Measurements from ENCODE around the gene CA10. TPM values are rescaled to one million over a fixed set of nuclear protein-coding genes. Genes with fewer than 3 reads are reported as not detected.

The CA10 gene
- total RNA-seq, 1 experiment from 2014 or later, result not detected

GRCh38 chr17:52145476-52145875 lies 13.0 kb downstream of the CA10 start:
- intact Hi-C loops (cut with micrococcal nuclease; ENCODE audit: unreplicated experiment), result no loop called here
- DNase-seq, result no peak
- H3K4me3 Mint-ChIP-seq (ENCODE audit: unreplicated experiment), result no peak overlapping the region
- ChIA-PET POLR2A (no interaction called here), CTCF (no interaction called here)
- no peaks in the 10 kb centered on the region for H3K4me1 Mint-ChIP-seq (ENCODE audit: low read depth, unreplicated experiment)
- no peaks in the 10 kb centered on the region for H3K9me3 ChIP-seq
- no peak overlapping the region for H3K27ac Mint-ChIP-seq (ENCODE audit: unreplicated experiment)
- TF ChIP-seq CTCF (IDR thresholded peaks at IDR 0.05; ENCODE audit: insufficient read depth in 1 of 2, low read depth in 1 of 2, low read length in 1 of 2, severe bottlenecking in 1 of 2, unreplicated experiment in 1 of 2), result no peak
- H3K4me1 ChIP-seq, result no peaks in the 10 kb centered on the region
- H3K27me3 ChIP-seq (replicated peaks; ENCODE audit: control insufficient read depth, insufficient read depth, low read length), result no peaks in the 10 kb centered on the region
- no TSS peak for BruUV-seq (replicated peaks)
- H3K36me3 ChIP-seq (ENCODE audit: control insufficient read depth, insufficient read depth, low read length), result no peaks in the 10 kb centered on the region
- no peaks in the 10 kb centered on the region for H3K27me3 Mint-ChIP-seq (ENCODE audit: insufficient read depth, unreplicated experiment)
- no peaks in the 10 kb centered on the region for H3K36me3 Mint-ChIP-seq (ENCODE audit: insufficient read depth, unreplicated experiment)
- no peaks in the 10 kb centered on the region for H3K9me3 Mint-ChIP-seq (ENCODE audit: unreplicated experiment)
- no peak overlapping the region for H3K4me3 ChIP-seq (ENCODE audit: low read depth, low read length)

- CTCF ChIA-PET, result no interaction called here
- Histone ChIP-seq H3K4me1 (no peaks in the 10 kb centered on the region), H3K9me3 (no peaks in the 10 kb centered on the region), H3K27me3 (replicated peaks; ENCODE audit: control insufficient read depth, insufficient read depth, low read length) (no peaks in the 10 kb centered on the region), H3K4me3 (ENCODE audit: low read depth, low read length) (no peak overlapping the region), H3K36me3 (ENCODE audit: control insufficient read depth, insufficient read depth, low read length) (no peaks in the 10 kb centered on the region)
- intact Hi-C loops (cut with micrococcal nuclease; ENCODE audit: unreplicated experiment), result no loop called here
- no TSS peak for BruUV-seq (replicated peaks)
- Mint-ChIP-seq H3K4me3 (ENCODE audit: unreplicated experiment) (no peak overlapping the region), H3K36me3 (ENCODE audit: insufficient read depth, unreplicated experiment) (no peaks in the 10 kb centered on the region), H3K4me1 (ENCODE audit: low read depth, unreplicated experiment) (no peaks in the 10 kb centered on the region), H3K27me3 (ENCODE audit: insufficient read depth, unreplicated experiment) (no peaks in the 10 kb centered on the region), H3K9me3 (ENCODE audit: unreplicated experiment) (no peaks in the 10 kb centered on the region), H3K27ac (ENCODE audit: unreplicated experiment) (no peak overlapping the region)
- no peak for TF ChIP-seq CTCF (IDR thresholded peaks at IDR 0.05; ENCODE audit: insufficient read depth in 1 of 2, low read depth in 1 of 2, low read length in 1 of 2, severe bottlenecking in 1 of 2, unreplicated experiment in 1 of 2)
- POLR2A ChIA-PET, result no interaction called here
- DNase-seq, result no peak
Observed at GRCh38 chr17:52143542-52143941, 15.0 kb downstream of the CA10 start.

- H3K27ac Mint-ChIP-seq (ENCODE audit: unreplicated experiment), result no peak overlapping the region
- TF ChIP-seq CTCF (IDR thresholded peaks at IDR 0.05; ENCODE audit: insufficient read depth in 1 of 2, low read depth in 1 of 2, low read length in 1 of 2, severe bottlenecking in 1 of 2, unreplicated experiment in 1 of 2), result no peak
- POLR2A ChIA-PET, result no interaction called here
Observed at GRCh38 chr17:52140601-52141000, 17.9 kb downstream of the CA10 start.

More at GRCh38 chr17:52140601-52141000, 17.9 kb downstream of the CA10 start:
- H3K4me1 Mint-ChIP-seq (ENCODE audit: low read depth, unreplicated experiment), result no peaks in the 10 kb centered on the region
- Histone ChIP-seq H3K4me1 (no peaks in the 10 kb centered on the region), H3K36me3 (ENCODE audit: control insufficient read depth, insufficient read depth, low read length) (no peaks in the 10 kb centered on the region), H3K4me3 (ENCODE audit: low read depth, low read length) (no peak overlapping the region), H3K27me3 (replicated peaks; ENCODE audit: control insufficient read depth, insufficient read depth, low read length) (no peaks in the 10 kb centered on the region), H3K9me3 (no peaks in the 10 kb centered on the region)
- BruUV-seq (replicated peaks), result no TSS peak
- H3K27me3 Mint-ChIP-seq (ENCODE audit: insufficient read depth, unreplicated experiment), result no peaks in the 10 kb centered on the region
- no peaks in the 10 kb centered on the region for H3K36me3 Mint-ChIP-seq (ENCODE audit: insufficient read depth, unreplicated experiment)
- intact Hi-C loops (cut with micrococcal nuclease; ENCODE audit: unreplicated experiment), result no loop called here
- no peak overlapping the region for H3K4me3 Mint-ChIP-seq (ENCODE audit: unreplicated experiment)
- CTCF ChIA-PET, result no interaction called here
- no peak for DNase-seq
- H3K9me3 Mint-ChIP-seq (ENCODE audit: unreplicated experiment), result no peaks in the 10 kb centered on the region

Data from Caco-2 (cell line).